CD4-positive, alpha-beta memory T cell (primary cell): ENCODE results near the gene NFYA. TPM values are rescaled to one million over a fixed set of nuclear protein-coding genes. Genes with fewer than 3 reads are reported as not detected.

ENCODE experiments used
- CTCF ChIA-PET: fragments of 350-600 bp; sonication (Branson Sonifier 250); formaldehyde crosslinking; loops from one replicate; lab custom pipeline; 2021; ENCODE audit warnings: inconsistent platforms; ENCODE audit not compliant: partially characterized antibody; lab: Charles Lee
- POLR2A ChIA-PET: fragments of 350-600 bp; sonication (Branson Sonifier 250); formaldehyde crosslinking; loops from one replicate; lab custom pipeline; 2021; ENCODE audit not compliant: partially characterized antibody; lab: Charles Lee
- DNase-seq, 5 donors: peaks; one replicate each; pipeline versions ENCODE4 v3.0.0 to v3.0.0-alpha.2; 2020 to 2022; ENCODE audit warnings: mixed read lengths in 1 of 5
- H3K27ac ChIP-seq: one replicate; pipeline ENCODE4 v1.7.0; 2013; ENCODE audit warnings: low read depth, low read length
- H3K27me3 ChIP-seq: 2 replicates; pipeline ENCODE4 v1.7.0; 2013; ENCODE audit warnings: mild to moderate bottlenecking, low read length, moderate library complexity; ENCODE audit not compliant: insufficient read depth
- H3K36me3 ChIP-seq: 2 replicates; pipeline ENCODE4 v1.7.0; 2013; ENCODE audit warnings: mild to moderate bottlenecking, low read length, moderate library complexity; ENCODE audit not compliant: insufficient read depth
- H3K4me1 ChIP-seq: 2 replicates; pipeline ENCODE4 v1.7.0; 2013; ENCODE audit warnings: mild to moderate bottlenecking, low read length, moderate library complexity; ENCODE audit not compliant: insufficient read depth
- H3K4me3 ChIP-seq, 2 donors: one replicate each; pipeline ENCODE4 v1.7.0; 2013; ENCODE audit warnings: low read length in 2 of 2, mild to moderate bottlenecking in 1 of 2
- H3K9me3 ChIP-seq, 2 donors: one replicate each; pipeline ENCODE4 v1.7.0; 2013; ENCODE audit warnings: low read length in 2 of 2, control low read depth in 1 of 2; ENCODE audit not compliant: control insufficient read depth in 1 of 2
- H3K27ac Mint-ChIP-seq, 7 donors: one replicate each; pipeline ENCODE4 v1.8.0; 2020 to 2021; ENCODE audit warnings: mixed read lengths in 7 of 7, mild to moderate bottlenecking in 6 of 7, inconsistent platforms in 3 of 7, moderate library complexity in 3 of 7
- H3K27me3 Mint-ChIP-seq, 2 donors: one replicate each; pipeline ENCODE4 v1.8.0; 2020 to 2021; ENCODE audit warnings: mixed read lengths in 2 of 2
- H3K36me3 Mint-ChIP-seq, 2 donors: one replicate each; pipeline ENCODE4 v1.8.0; 2020 to 2021; ENCODE audit warnings: mixed read lengths in 2 of 2, inconsistent platforms in 1 of 2, mild to moderate bottlenecking in 1 of 2
- H3K4me1 Mint-ChIP-seq, 4 donors: one replicate each; pipeline ENCODE4 v1.8.0; 2020 to 2021; ENCODE audit warnings: mixed read lengths in 4 of 4, mild to moderate bottlenecking in 1 of 4
- H3K4me3 Mint-ChIP-seq, 8 donors: one replicate each; pipeline ENCODE4 v1.8.0; 2020 to 2021; ENCODE audit warnings: mixed read lengths in 8 of 8, mild to moderate bottlenecking in 7 of 8, moderate library complexity in 6 of 8, inconsistent platforms in 3 of 8
- H3K9me3 Mint-ChIP-seq, 8 donors: one replicate each; pipeline ENCODE4 v1.8.0; 2020 to 2021; ENCODE audit warnings: mixed read lengths in 8 of 8, mild to moderate bottlenecking in 5 of 8, inconsistent platforms in 3 of 8, moderate library complexity in 1 of 8
- intact Hi-C: fragments of 100-400 bp; cut with micrococcal nuclease; formaldehyde crosslinking; loops from one replicate; pipeline ENCODE4 v1.15.1; 2023
- polyA plus RNA-seq, 2 donors: library from polyadenylated mRNA; unstranded; fragments of 300-500 nt; fragmentation: Illumina TruSeq; gene quantifications; one replicate each; pipeline ENCODE4 v1.2.3, GENCODE V29; 2021
- total RNA-seq, 2 experiments: library from RNA; stranded (reverse); gene quantifications; one replicate each; pipeline ENCODE4 v1.2.3, GENCODE V29; 2021

NFYA gene
- total and polyA plus RNA-seq, 4 experiments from 2014 or later = 10.7 to 56.9 (median 42.2) TPM

DNA sequence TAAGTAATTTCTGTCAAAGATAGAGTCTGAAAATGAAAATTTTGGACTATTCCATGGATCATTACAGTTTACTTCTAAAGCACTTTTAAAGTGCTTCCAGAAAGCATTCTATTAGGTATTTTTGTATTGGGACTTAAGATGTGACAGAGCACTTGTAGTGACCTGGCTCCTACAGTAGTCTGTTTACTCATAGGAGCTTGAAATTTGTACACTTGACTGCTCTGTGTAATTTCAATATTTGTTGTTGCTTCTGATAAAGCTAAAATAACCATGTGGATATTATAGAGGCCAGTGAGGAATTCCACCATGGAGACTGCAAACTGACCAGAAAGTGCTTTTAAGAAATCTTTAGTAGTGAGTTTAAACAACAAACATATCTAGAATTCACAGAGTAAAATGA, 10.3 kb downstream of the NFYA start:
- peaks cover 52% of the 10 kb centered on the region for H3K4me1 ChIP-seq
- CTCF ChIA-PET = no interaction called here
- no peak overlapping the region for H3K4me3 ChIP-seq
- Mint-ChIP-seq H3K4me3 (peak overlapping the region in 1 of 8 donors; percentile 21), H3K4me1 (peaks cover 32 to 62% (median 47%) of the 10 kb centered on the region in 4 donors), H3K36me3 (peaks cover 53 to 81% of the 10 kb centered on the region in 2 donors), H3K9me3 (no peaks in the 10 kb centered on the region), H3K27ac (peak overlapping the region in 1 of 7 donors; percentile 31), H3K27me3 (no peaks in the 10 kb centered on the region)
- peaks cover 30% of the 10 kb centered on the region for H3K36me3 ChIP-seq
- POLR2A ChIA-PET = interaction anchor here (1.8 kb wide), 1 partner anchor 10 kb away, joined by 3 read pairs; the partner anchor contains the start of genes NFYA and OARD1
- no peak for DNase-seq
- intact Hi-C loops = no loop called here
- H3K27ac ChIP-seq = no peak overlapping the region
- H3K9me3 ChIP-seq = no peaks in the 10 kb centered on the region
- no peaks in the 10 kb centered on the region for H3K27me3 ChIP-seq

- H3K27ac Mint-ChIP-seq = peak overlapping the region in 1 of 7 donors; percentile 25
- peaks cover 52 to 83% of the 10 kb centered on the region in 2 donors for H3K36me3 Mint-ChIP-seq
- no peaks in the 10 kb centered on the region for H3K9me3 Mint-ChIP-seq
- Histone ChIP-seq H3K9me3 (no peaks in the 10 kb centered on the region), H3K4me3 (no peak overlapping the region), H3K4me1 (peaks cover 41% of the 10 kb centered on the region), H3K36me3 (peaks cover 31% of the 10 kb centered on the region), H3K27ac (no peak overlapping the region), H3K27me3 (no peaks in the 10 kb centered on the region)
- no peak overlapping the region for H3K4me3 Mint-ChIP-seq
- no peak for DNase-seq
- POLR2A ChIA-PET = no interaction called here
- H3K4me1 Mint-ChIP-seq = peaks cover 28 to 44% (median 36%) of the 10 kb centered on the region in 4 donors
- CTCF ChIA-PET = no interaction called here
- no peaks in the 10 kb centered on the region for H3K27me3 Mint-ChIP-seq
- intact Hi-C loops = no loop called here
These were observed 12.4 kb downstream of the NFYA start for GRCh38 chr6:41085182-41085581.

- no peak for DNase-seq
- Histone ChIP-seq H3K4me3 (no peak overlapping the region), H3K4me1 (peaks cover 9% of the 10 kb centered on the region), H3K27ac (no peak overlapping the region), H3K27me3 (no peaks in the 10 kb centered on the region), H3K9me3 (no peaks in the 10 kb centered on the region), H3K36me3 (peaks cover 58% of the 10 kb centered on the region)
- Mint-ChIP-seq H3K4me1 (peaks cover 9 to 15% (median 11%) of the 10 kb centered on the region in 4 donors), H3K36me3 (peaks cover 59 to 80% of the 10 kb centered on the region in 2 donors), H3K9me3 (no peaks in the 10 kb centered on the region), H3K27me3 (no peaks in the 10 kb centered on the region), H3K27ac (no peak overlapping the region), H3K4me3 (no peak overlapping the region)
- ChIA-PET POLR2A (interaction anchor here (0.8 to 2.7 kb wide), 2 partner anchors 16 to 61 kb away, joined by 3 to 8 read pairs; partner anchors contain the start of genes NFYA and OARD1), CTCF (interaction anchor here (1.3 kb wide), 1 partner anchor 13 kb away, joined by 3 read pairs; no protein-coding TSS in a partner anchor)
- intact Hi-C loops = no loop called here
These were observed 15.7 kb downstream of the NFYA start for GRCh38 chr6:41088451-41088850.

GRCh38 chr6:41090841-41091761, 18.3 kb downstream of the NFYA start:
- intact Hi-C loops = no loop called here
- ChIA-PET POLR2A (no interaction called here), CTCF (interaction anchor here (1.0 to 2.6 kb wide), 2 partner anchors 11 to 91 kb away, joined by 4 to 14 read pairs; no protein-coding TSS in a partner anchor)
- DNase-seq = no peak
- Histone ChIP-seq H3K4me3 (no peak overlapping the region), H3K9me3 (no peaks in the 10 kb centered on the region), H3K27ac (no peak overlapping the region), H3K36me3 (peaks cover 66% of the 10 kb centered on the region), H3K27me3 (no peaks in the 10 kb centered on the region), H3K4me1 (no peaks in the 10 kb centered on the region)
- Mint-ChIP-seq H3K36me3 (peaks cover 61 to 84% of the 10 kb centered on the region in 2 donors), H3K4me3 (no peak overlapping the region), H3K27me3 (no peaks in the 10 kb centered on the region), H3K4me1 (peaks cover 0 to 12% (median 4%) of the 10 kb centered on the region in 4 donors), H3K9me3 (no peaks in the 10 kb centered on the region), H3K27ac (peak overlapping the region in 2 of 7 donors; percentile 58 to 68)

DNA sequence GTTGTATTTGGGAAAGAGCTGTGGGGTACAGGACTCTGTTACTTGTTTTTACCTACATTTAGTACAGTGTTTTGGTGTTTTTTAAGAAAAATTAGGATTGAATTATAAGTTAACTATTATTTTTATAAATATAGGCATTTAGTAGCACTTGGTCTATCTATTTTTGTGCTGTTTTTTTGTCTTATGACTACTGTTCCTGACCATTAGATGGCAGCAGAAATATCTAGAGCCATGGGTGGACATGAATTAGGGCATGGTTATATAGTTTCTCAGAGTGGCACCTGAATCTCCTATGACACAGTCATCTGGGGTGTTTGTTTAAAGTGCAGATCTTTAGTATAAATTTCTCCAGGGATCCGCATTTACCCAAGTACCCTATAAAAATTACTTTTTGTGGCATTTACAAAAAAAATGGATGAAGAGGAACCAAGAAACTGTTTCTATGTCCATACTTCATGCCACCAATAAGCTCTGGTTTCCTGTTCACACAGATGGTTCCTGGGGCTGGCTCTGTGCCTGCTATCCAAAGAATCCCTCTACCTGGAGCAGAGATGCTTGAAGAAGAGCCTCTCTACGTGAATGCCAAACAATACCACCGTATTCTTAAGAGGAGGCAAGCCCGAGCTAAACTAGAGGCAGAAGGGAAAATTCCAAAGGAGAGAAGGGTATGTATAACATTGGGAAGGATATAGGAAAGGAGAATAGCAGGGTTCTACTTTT, 19.8 kb downstream of the NFYA start:
- Mint-ChIP-seq H3K27ac (peak overlapping the region in 1 of 7 donors; percentile 25), H3K4me3 (no peak overlapping the region), H3K36me3 (peaks cover 69 to 86% of the 10 kb centered on the region in 2 donors), H3K4me1 (peaks cover 0 to 12% (median 4%) of the 10 kb centered on the region in 4 donors), H3K9me3 (no peaks in the 10 kb centered on the region), H3K27me3 (no peaks in the 10 kb centered on the region)
- Histone ChIP-seq H3K9me3 (no peaks in the 10 kb centered on the region), H3K36me3 (peaks cover 79% of the 10 kb centered on the region), H3K4me3 (no peak overlapping the region), H3K27me3 (no peaks in the 10 kb centered on the region), H3K27ac (no peak overlapping the region), H3K4me1 (no peaks in the 10 kb centered on the region)
- CTCF ChIA-PET = interaction anchor here (1.0 to 2.6 kb wide), 3 partner anchors 10 to 90 kb away, joined by 4 to 14 read pairs (median 9); no protein-coding TSS in a partner anchor
- peak in 1 of 5 donors; percentile 9 for DNase-seq
- intact Hi-C loops = loop anchor here (2.0 kb wide), 2 partner anchors 90 to 226 kb away; no protein-coding TSS in a partner anchor
- POLR2A ChIA-PET = no interaction called here

DNA sequence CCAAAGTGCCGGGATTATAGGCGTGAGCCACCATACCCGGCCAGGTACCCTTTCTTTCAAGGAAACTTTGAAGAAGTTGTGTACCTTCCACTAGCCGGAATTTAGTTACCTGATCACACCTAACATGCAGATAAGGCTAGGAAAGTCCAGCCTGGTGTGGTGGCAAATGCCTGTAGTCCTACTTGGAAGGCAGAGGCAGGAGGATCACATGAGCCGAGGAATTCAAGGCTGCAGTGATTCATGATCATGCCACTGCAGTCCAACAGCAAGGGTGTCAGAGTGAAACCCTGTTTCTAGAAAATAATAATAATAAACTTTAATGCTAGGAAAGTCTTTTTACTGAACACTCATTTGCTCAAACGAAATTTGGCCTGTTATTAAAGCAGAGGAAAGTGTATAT, 21.0 kb downstream of the NFYA start:
- CTCF ChIA-PET = interaction anchor here (2.0 to 2.6 kb wide), 2 partner anchors 9 to 89 kb away, joined by 9 to 14 read pairs; no protein-coding TSS in a partner anchor
- H3K4me3 Mint-ChIP-seq = no peak overlapping the region

More for the DNA sequence above, 21.0 kb downstream of the NFYA start:
- Histone ChIP-seq H3K27ac (no peak overlapping the region), H3K4me1 (no peaks in the 10 kb centered on the region), H3K36me3 (peaks cover 90% of the 10 kb centered on the region), H3K9me3 (no peaks in the 10 kb centered on the region), H3K4me3 (no peak overlapping the region), H3K27me3 (no peaks in the 10 kb centered on the region)
- peaks cover 76 to 89% of the 10 kb centered on the region in 2 donors for H3K36me3 Mint-ChIP-seq
- POLR2A ChIA-PET = no interaction called here
- H3K27me3 Mint-ChIP-seq = no peaks in the 10 kb centered on the region
- no peak overlapping the region for H3K27ac Mint-ChIP-seq
- peaks cover 0 to 12% (median 5%) of the 10 kb centered on the region in 4 donors for H3K4me1 Mint-ChIP-seq
- intact Hi-C loops = loop anchor here (2.0 kb wide), 2 partner anchors 89 to 225 kb away; no protein-coding TSS in a partner anchor
- no peak for DNase-seq
- H3K9me3 Mint-ChIP-seq = no peaks in the 10 kb centered on the region
